ENCODE data around the gene ZNF653.
"Not testable (repeated sequence)": the region's sequence is repeated elsewhere in the genome, so short reads cannot be mapped to it uniquely, and the experiment has no call there.

Gene ZNF653

DNA sequence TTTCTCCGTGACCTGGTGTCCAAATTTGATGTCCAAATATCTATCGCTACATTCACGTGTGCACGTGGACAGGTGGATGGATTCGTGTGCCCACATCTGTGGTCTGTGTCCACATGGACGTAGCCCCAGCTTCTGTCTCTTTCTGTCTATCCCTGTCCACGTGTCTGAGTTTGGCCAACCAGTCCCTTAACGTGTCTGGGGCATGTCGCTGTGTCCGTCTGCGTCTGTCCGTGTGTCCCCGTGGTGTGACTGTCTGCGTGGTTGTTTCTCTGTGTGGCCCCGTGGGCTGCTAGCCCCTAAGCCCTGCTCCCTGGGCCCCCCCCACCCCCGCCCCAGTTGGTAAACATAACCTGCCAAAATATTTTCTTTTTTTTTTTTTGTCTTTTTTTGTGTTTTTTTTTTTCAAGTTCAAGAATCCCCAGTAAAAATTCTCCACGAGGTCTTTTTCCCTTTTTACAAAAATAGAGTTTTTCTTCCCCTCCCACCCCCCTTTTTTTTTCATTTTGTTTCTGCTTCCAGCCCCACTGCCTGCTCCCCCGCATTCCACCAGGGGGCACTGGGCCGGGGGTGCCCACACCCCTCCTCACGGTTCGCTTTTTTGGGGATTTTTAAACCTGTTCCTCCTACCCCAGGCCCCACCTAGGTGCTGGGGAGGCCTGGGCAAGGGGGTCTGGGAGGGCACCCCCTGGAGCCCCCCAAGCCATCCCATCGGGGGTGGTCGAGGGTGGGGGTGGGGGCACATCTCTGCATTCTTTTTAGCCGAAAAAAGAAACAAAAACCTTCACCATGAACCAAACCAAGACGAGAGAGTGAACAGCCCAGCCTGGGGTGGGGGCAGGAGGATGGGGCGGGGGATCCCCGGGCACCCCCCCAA is 51.9 kb downstream of the ZNF653 start:
- no peak for DNase-seq

DNA sequence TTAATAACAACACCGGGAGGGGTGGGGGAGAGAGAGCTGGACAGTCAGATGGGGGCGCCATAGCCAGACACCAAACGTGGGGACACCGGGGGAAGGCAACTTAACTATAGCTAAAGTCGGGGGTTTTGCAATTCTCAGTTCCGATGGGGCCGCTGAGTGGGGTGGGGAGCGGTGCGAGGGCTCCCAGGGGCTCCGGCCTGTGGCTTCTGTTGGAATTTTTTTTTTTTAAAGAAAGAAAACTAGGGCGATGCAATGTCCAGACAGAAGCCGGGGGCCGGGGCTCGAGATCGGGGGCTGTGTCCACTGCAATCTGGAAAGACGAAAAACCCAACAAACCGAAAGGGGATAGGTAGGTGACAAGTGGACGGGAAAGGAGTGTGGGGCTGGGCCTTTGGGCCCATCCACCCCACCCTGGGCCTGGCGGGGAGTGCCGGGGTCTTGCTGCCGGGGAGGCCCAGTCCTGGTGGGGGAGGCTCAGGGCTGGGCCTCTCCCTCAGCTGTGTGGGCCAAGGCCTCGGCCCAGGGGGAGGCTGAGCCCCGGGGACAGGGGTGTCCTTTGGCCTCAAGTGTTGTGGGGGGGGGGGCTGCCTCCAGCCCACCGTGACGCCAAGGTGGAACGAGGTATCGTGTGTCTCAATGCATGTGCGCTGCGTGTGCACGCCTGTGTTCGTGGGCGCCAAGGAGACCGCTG is 52.9 kb downstream of the ZNF653 start:
- DNase-seq: no peak

DNA sequence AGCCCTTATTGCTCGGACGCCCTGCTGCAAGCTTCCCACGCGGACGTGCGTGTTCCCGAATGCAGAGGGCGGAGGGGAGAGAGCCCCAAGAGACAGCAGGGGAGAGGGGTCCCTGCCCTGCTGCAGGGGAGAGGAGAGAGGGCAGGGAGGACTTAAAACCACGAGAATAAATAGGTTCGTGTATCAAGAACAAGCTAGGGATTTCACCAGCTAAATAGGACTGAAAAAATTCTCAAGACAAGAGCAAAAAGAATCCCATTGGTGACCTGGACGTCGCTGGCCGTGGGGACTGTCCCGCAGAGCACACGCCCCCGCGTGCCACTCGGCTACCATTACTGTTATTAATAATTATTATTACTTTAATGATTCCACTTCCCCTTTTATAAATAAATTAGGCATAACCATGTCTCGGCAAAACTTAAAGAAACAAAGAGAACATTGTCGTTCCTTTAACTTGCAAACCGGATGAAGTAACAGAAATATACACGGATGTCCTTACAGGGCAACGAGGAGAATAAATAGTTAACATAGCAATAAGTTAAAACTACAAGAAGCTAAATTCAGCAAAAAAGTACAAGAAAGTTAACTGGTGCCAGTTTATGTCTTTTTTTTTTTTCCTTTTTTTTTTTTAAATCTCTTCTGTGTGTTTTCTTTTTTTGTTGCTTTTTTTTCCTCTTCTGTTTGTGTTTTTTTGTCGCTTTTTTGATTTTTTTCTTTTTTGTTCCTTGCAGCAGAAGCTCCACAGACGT is 53.6 kb downstream of the ZNF653 start:
- DNase-seq: no peak

DNA sequence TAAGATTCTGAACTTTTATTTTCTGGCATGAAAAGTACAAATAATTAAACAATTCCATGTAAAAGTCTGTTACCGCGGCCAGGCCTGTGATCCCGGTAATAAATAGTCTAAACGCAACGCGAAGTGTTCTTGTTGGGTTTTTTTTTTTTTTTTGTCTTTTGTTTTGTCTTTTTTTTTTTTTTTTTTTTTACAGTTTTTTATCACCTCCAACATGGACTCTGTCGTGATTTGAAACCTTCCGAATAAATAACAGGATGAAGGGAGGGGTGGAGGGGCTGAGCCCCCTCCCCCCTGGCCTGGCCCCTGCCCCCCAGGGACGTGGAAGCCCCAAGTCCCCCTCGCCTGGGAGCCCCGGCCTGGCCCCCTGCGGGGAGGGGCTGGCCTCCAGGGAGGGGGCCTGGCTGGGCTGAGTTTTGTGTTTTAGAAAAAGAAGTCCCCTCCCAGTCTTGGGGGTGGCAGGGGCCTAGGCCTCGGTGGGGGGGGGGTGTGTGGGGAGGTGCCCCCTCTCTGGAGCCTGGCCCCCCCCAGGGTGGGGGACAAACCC is 54.2 kb downstream of the ZNF653 start:
- DNase-seq: no peak

DNA sequence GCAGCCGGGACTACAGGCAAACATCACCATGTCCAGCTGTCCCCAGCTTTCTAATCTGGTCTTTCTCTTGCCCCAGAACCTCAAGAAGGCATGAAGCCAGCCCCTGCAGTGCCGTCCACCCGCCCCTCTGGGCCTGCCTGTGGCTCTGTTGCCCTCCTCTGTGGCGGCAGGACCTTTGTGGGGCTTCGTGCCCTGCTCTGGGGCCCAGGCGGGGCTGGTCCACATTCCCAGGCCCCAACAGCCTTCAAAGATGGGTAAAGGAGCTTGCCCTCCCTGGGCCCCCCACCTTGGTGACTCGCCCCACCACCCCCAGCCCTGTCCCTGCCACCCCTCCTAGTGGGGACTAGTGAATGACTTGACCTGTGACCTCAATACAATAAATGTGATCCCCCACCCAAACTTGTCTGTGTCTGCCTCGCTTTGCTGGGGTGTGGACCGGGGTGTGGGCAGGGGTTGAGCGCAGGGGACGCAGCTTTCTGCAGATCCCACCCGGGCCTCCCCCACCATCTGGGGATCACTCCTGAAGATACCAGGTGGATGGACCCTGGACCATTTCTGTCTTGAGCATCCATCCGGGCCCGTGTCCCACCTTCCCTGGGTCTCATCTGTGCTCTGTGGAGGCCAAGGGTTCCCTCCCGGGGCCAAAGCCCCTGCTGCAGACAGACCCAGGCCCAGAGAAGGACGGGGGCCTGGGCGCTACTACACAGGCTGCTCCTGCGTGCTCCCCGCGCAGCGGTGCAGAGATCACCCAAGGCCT is 54.9 kb downstream of the ZNF653 start:
- no peak for DNase-seq

DNA sequence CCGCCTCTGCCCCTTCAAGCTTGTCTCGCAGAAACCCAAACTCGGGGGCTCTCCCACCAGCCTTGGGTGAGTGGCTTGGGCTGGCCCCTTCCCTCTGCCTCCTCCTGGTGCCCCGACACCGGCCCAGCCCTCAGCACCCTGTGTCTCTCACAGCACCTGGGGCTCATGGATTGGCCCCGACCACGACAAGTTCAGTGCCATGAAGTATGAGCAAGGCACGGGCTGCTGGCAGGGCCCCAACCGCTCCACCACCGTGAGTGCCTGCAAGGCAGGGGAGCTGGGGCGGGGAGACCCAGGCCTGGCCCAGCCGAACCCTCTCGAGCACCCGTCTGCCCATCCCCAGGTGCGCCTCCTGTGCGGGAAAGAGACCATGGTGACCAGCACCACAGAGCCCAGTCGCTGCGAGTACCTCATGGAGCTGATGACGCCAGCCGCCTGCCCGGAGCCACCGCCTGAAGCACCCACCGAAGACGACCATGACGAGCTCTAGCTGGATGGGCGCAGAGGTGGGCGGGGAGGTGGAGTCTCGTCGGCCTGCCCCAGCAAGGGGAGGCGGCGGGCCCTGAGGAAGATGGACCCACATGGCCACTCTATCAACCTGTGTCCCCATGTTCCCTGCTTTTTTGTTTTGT is 56.6 kb downstream of the ZNF653 start:
- no peak for DNase-seq

DNA sequence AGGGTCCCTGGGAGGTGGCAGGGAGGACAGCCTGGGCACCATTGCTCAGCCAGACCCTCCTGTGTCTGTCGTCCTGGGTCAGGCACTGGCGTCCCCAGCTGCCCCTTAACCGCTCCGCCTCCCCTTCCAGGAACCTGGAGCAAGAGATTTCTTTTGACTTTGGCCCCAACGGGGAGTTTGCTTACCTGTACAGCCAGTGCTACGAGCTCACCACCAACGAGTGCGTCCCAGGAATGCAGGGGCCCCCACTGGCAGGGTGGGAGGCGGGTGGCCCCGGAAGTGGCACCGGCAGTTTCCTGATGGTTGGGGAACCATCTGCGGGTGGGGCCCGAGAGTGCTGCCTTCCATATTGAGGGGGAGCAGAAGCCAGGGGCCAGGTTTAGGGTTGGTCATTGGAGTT is 57.2 kb downstream of the ZNF653 start:
- no peak for DNase-seq

DNA sequence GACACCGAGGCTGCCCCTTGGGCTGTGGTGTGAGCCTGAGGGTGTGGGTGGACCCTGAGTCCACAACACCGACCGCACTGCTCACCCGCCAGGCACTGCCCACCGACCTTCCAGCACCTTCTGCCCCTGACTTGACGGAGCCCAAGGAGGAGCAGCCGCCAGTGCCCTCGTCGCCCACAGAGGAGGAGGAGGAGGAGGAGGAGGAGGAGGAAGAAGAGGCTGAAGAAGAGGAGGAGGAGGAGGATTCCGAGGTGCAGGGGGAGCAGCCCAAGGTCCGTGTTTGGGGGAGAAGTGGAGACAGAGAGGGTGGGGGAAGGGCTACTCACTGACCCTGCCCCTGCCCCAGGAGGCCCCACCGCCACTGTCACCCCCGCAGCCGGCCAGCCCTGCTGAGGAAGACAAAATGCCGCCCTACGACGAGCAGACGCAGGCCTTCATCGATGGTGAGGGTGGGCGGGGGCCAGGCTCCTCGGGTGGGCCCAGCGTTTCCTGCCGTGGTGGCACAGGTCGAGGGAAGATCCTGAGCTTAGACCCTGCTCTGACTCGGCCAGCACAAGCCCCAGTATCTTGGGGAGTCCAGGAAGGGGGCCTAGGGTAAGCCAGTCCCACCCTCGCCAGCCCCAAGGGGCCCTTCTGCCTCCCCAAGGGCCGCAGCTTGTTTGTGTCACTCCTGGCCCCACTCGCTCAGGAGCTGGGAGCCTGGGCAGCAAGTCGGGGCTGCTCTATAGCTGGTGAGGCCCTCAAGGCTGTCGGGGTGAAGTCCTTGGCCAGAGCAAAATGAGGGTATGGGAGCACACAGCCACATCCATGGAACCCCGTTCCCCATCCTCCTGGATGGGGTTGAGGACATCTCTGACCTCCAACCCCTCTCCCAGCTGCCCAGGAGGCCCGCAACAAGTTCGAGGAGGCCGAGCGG is 58.0 kb downstream of the ZNF653 start:
- DNase-seq: no peak

DNA sequence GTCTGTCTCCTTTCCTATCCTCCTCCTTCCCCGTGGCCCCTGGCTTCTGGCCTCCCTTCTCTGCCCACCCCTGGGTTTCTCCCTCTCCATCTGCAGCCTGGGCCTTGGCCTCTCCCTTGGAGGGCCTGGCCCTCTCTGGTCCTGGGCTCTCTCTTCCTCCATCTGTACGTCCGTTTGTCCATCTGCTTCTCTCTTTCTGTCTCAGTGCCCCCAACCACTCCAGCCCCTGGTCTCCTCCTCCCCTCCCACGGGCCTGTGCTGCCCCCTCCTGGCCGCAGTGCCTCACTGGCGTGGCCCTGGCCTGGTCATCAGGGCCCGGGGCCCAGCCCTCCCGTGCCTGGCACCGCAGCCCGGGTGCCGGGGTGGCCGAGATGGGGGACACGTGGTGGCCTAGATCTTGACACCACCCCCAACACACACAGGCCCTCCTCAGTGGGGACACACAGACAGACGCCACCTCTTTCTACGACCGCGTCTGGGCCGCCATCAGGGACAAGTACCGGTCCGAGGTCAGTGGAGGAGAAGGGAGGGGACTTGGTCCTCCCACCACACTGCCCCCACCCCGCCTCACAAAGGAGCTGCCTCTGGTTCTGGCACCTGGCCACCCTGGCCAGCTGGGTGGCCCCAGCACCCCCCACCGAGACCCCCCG is 58.9 kb downstream of the ZNF653 start:
- DNase-seq: no peak

DNA sequence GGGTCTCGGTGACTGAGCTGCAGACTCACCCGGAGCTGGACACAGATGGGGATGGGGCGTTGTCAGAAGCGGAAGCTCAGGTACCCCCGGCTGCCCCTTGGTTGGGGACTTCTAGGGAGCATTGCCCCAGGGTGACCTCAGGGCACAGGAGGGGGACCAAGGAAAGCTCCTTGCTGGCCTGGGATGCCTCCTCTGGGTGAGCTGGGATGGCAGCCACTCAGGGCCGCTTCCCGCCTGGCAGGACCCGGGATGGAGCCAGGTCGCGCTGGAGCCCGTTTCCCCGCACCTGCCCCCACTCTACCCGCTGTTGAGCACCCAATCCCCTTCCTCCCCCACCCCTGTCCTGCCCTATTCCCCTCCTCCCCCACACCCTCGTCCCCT is 59.4 kb downstream of the ZNF653 start:
- DNase-seq: no peak

DNA sequence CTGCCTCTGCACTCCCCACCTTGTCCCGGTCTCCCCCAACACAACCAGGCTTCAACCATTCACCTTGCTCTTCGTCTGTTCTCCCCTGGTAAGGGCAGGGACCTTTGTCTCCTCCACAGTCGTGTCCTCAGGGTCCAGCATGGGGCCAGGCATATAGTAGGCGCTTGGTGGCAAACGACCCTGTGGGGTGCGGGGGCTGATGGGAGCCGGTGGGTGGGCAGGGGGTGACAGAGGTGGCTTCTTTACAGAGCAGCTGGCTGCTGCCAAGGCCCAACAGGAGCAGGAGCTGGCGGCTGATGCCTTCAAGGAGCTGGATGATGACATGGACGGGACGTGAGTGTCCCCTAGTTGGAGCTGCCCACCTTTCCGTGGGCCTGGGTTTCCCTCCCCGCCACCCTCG is 60.5 kb downstream of the ZNF653 start:
- no peak for DNase-seq

DNA sequence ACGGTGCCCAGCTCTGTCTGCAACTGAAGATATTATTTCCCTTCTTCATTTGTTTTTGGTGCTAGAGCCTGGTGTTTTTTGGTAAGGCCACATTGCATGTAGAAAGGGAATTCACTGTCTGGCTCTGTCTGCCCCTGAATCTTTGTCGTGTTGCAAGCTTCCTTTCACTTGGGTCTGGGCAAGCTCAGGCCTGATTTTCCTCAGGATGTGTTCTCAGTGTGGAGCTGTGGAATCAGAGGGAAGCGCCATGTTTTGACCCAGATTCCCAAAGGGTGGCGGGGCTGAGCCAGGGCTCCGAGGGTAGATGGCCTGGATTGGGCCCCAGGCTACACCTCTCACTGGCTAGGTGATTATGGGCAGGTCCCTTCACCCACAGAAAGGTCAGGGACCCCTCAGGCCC is 61.6 kb downstream of the ZNF653 start:
- DNase-seq: no peak

DNA sequence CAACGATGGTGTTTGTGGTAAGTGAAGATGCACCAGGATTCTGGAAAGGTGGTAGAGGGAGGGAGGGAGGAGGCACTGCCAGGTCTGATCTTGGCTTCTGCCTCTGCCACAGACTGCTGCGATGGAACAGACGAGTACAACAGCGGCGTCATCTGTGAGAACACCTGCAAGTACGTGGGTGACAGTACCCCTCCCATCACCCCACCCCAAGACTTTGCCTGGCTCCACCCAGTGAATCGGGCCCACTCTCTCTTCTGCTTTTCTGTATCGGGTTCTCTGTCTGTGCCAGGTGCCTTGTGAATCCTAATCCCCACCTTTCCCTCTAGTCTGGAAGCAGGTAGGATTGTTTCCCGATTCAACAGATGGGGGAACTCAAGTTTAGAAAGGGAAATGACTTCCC is 67.7 kb downstream of the ZNF653 start:
- no peak for DNase-seq

DNA sequence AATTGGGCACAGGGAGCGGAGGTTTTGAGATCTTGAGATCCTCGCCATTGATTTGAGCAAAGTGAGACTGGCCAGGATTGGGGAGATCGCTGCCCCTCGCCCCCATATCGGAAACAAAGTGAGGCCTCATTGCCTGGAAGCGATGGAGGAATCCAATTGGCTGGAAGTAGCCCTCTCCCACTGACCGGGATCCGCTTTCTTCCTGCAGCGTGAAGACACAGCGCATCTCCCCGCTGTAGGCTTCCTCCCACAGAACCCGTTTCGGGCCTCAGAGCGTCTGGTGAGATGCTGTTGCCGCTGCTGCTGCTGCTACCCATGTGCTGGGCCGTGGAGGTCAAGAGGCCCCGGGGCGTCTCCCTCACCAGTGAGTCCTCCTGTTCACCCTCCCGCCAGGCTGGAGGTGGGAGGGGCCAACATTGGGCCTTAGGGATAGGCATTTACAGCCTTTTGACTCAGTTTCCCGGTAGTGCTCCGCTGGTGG is 69.8 kb downstream of the ZNF653 start:
- DNase-seq: no peak

DNA sequence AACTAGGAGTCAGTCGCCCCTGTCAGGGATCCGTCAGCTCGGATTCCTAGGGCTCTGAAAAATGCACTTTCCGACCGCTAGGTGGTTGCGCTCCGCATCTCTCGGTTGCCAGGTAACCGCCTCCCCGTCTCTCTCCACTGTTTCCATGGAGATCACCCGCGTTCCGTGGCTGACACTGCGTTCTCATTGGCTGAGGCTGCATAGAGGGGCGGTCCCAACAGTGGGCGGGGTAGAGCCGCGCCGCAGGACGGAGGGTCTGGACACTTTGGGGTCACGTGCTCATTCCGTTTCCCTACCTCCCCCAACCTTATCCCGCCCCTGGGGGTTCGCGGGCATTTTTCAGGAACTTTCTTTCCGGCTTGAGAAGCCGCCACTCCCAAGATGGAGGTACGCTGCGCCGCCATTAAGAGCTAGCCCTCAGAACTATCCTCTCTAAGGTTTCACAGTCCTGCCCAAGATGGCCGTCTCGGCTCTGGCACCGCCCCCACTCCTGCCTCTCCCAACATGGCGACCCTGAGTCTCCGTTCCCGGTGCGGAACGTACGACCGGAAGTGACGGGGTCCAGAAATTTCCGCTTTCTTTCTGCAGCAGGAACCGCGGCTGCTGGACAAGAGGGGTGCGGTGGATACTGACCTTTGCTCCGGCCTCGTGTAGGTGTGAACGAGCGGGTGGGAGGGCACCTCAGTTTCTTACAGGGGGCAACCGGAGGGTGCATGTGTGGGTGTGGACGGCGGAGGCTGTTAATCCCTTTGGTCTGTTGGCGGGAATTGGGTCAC is 70.4 kb downstream of the ZNF653 start, which contains the start of the genes ODAD3 and PRKCSH:
TSS of gene ODAD3 (minus strand) at position 65 of the 776 bp plus-strand sequence. CDS start 105 bp downstream, outside the sequence.
TSS of gene PRKCSH (plus strand) at position 579 of the 776 bp plus-strand sequence. CDS start 483 bp downstream, outside the sequence.
- DNase-seq: peak; percentile 100

DNA sequence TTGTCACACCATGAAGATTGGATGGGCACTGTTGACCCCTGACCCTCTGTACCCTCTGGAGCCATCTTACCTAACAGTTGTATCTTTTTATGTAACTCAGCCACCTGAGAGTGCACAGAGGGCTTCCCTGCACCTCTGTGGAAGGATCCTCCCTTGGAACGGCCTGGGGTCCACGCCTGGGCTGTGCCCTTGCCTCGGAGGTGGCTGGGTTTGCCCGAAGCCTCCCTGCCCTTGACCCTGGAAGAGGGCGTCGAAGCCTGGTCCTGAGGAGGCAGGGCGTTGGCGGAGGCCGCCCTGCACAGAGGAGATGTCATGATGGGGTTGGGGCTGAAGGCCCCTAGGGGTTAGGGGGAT is 71.0 kb downstream of the ZNF653 start:
- DNase-seq: no peak

DNA sequence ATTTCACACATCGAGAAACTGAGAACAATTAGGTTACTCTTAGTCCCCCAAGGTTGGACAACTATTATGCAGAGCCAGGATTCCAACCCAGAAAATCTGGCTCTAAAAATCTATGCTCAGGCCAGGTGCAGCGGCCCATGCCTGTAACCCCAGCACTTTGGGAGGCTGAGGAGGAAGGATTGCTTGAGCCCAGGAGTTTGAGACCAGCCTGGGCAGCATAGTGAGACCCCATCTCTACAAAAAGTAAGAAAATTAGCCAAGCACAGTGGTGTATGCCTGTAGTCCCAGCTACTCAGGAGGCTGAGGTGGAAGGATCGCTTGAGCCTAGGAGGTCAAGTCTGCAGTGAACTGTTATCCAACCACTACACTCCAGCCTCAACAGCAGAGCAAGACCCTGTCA is 72.1 kb downstream of the ZNF653 start:
- DNase-seq: not testable (repeated sequence)

Measured in NCI-H524 treated with DMSO at 0.1 percent for 48 hours (cell line).